ENCODE data around the gene EHD4.

The EHD4 gene

GRCh38 chr15:41883484-41883825, 88.9 kb downstream of the EHD4 start:
- no peak overlapping the region for H2AFZ ChIP-seq (ENCODE audit: low read length)
- H3K79me2 ChIP-seq (ENCODE audit: insufficient read depth, low read length), result no peaks in the 10 kb centered on the region
- H3F3A ChIP-seq (ENCODE audit: insufficient read depth, low read length), result no peaks in the 10 kb centered on the region
- H3K9me2 ChIP-seq (ENCODE audit: low read depth, low read length), result no peaks in the 10 kb centered on the region
- no peaks in the 10 kb centered on the region for H3K36me3 ChIP-seq (ENCODE audit: insufficient read depth, low read length)
- H3K27ac ChIP-seq (ENCODE audit: low read depth, low read length, poor library complexity, severe bottlenecking), result no peak overlapping the region
- no peak overlapping the region for H3K4me3 ChIP-seq (ENCODE audit: low read depth, low read length, poor library complexity, severe bottlenecking)
- H3K27me3 ChIP-seq (ENCODE audit: insufficient read depth, low read length), result no peaks in the 10 kb centered on the region; the same call in 1 of the 2 replicates
- no peaks in the 10 kb centered on the region for H4K20me1 ChIP-seq (ENCODE audit: insufficient read depth, low read length)
- peaks cover 2% of the 10 kb centered on the region for H3K4me1 ChIP-seq (ENCODE audit: insufficient read depth, low read length, severe bottlenecking)
- H3K9ac ChIP-seq (ENCODE audit: low read length), result no peak overlapping the region
- TF ChIP-seq CTCF (IDR thresholded peaks at IDR 0.05; ENCODE audit: low read length) (no peak), EZH2 (IDR thresholded peaks at IDR 0.05; ENCODE audit: borderline replicate concordance, low read length) (no peak)
- no peaks in the 10 kb centered on the region for H3K9me3 ChIP-seq (ENCODE audit: low read length)
- no peak overlapping the region for H3K4me2 ChIP-seq (ENCODE audit: low read length)

GRCh38 chr15:41882689-41883483, 89.5 kb downstream of the EHD4 start:
- H3K36me3 ChIP-seq (ENCODE audit: insufficient read depth, low read length), result no peaks in the 10 kb centered on the region
- no peaks in the 10 kb centered on the region for H3K9me3 ChIP-seq (ENCODE audit: low read length)
- H3K4me3 ChIP-seq (ENCODE audit: low read depth, low read length, poor library complexity, severe bottlenecking), result no peak overlapping the region
- no peaks in the 10 kb centered on the region for H3K9me2 ChIP-seq (ENCODE audit: low read depth, low read length)
- H3K79me2 ChIP-seq (ENCODE audit: insufficient read depth, low read length), result no peaks in the 10 kb centered on the region
- no peaks in the 10 kb centered on the region for H3F3A ChIP-seq (ENCODE audit: insufficient read depth, low read length)
- H3K4me1 ChIP-seq (ENCODE audit: insufficient read depth, low read length, severe bottlenecking), result no peaks in the 10 kb centered on the region
- H3K27ac ChIP-seq (ENCODE audit: low read depth, low read length, poor library complexity, severe bottlenecking), result no peak overlapping the region
- no peak overlapping the region for H2AFZ ChIP-seq (ENCODE audit: low read length)
- H4K20me1 ChIP-seq (ENCODE audit: insufficient read depth, low read length), result no peaks in the 10 kb centered on the region
- H3K27me3 ChIP-seq (ENCODE audit: insufficient read depth, low read length), result peaks cover under 1% of the 10 kb centered on the region
- no peak for TF ChIP-seq EZH2 (IDR thresholded peaks at IDR 0.05; ENCODE audit: borderline replicate concordance, low read length)
- TF ChIP-seq CTCF (IDR thresholded peaks at IDR 0.05; ENCODE audit: low read length), result no peak
- H3K9ac ChIP-seq (ENCODE audit: low read length), result no peak overlapping the region
- H3K4me2 ChIP-seq (ENCODE audit: low read length), result no peak overlapping the region

GRCh38 chr15:41881920-41882688, 90.3 kb downstream of the EHD4 start:
- H3K79me2 ChIP-seq (ENCODE audit: insufficient read depth, low read length), result no peaks in the 10 kb centered on the region
- H3K36me3 ChIP-seq (ENCODE audit: insufficient read depth, low read length), result no peaks in the 10 kb centered on the region
- no peak overlapping the region for H3K4me2 ChIP-seq (ENCODE audit: low read length)
- H3K27me3 ChIP-seq (ENCODE audit: insufficient read depth, low read length), result peaks cover 7% of the 10 kb centered on the region
- H3K9me3 ChIP-seq (ENCODE audit: low read length), result no peaks in the 10 kb centered on the region
- no peaks in the 10 kb centered on the region for H3K9me2 ChIP-seq (ENCODE audit: low read depth, low read length)
- H3K4me3 ChIP-seq (ENCODE audit: low read depth, low read length, poor library complexity, severe bottlenecking), result no peak overlapping the region
- no peak overlapping the region for H2AFZ ChIP-seq (ENCODE audit: low read length)
- no peaks in the 10 kb centered on the region for H3K4me1 ChIP-seq (ENCODE audit: insufficient read depth, low read length, severe bottlenecking)
- no peaks in the 10 kb centered on the region for H4K20me1 ChIP-seq (ENCODE audit: insufficient read depth, low read length)
- no peak overlapping the region for H3K9ac ChIP-seq (ENCODE audit: low read length)
- H3F3A ChIP-seq (ENCODE audit: insufficient read depth, low read length), result no peaks in the 10 kb centered on the region
- TF ChIP-seq EZH2 (IDR thresholded peaks at IDR 0.05; ENCODE audit: borderline replicate concordance, low read length), result no peak
- no peak for TF ChIP-seq CTCF (IDR thresholded peaks at IDR 0.05; ENCODE audit: low read length)
- H3K27ac ChIP-seq (ENCODE audit: low read depth, low read length, poor library complexity, severe bottlenecking), result no peak overlapping the region
